Islet of Langerhans (tissue), 1 donor: Measurements from ENCODE around the gene TSSK6.

Source experiments
- FAIRE-seq: peaks from one replicate; lab custom pipeline; 2011; peaks lifted over from hg19 to GRCh38; lab: Jason Lieb, UNC

Gene TSSK6

GRCh38 chr19:19530889-19531288, 15.5 kb upstream of the TSSK6 start:
- FAIRE-seq: no peak

- FAIRE-seq: no peak
These were observed 15.1 kb upstream of the TSSK6 start for GRCh38 chr19:19530423-19530804.

GRCh38 chr19:19529783-19530422, 14.6 kb upstream of the TSSK6 start:
- no peak for FAIRE-seq

GRCh38 chr19:19528721-19529490, 13.6 kb upstream of the TSSK6 start, which contains the start of gene YJEFN3:
TSS of gene YJEFN3 (plus strand) at chr19:19528911. CDS start at chr19:19528933, 22 bp downstream.
- no peak for FAIRE-seq

- FAIRE-seq: no peak
These were observed 12.6 kb upstream of the TSSK6 start for GRCh38 chr19:19527674-19528625.

- FAIRE-seq: no peak
These were observed 12.0 kb upstream of the TSSK6 start for GRCh38 chr19:19527371-19527656.

- FAIRE-seq: no peak
These were observed 11.4 kb upstream of the TSSK6 start for GRCh38 chr19:19526581-19527370.

GRCh38 chr19:19525611-19526380, 10.4 kb upstream of the TSSK6 start:
- no peak for FAIRE-seq

- no peak for FAIRE-seq
These were observed 8.7 kb upstream of the TSSK6 start for GRCh38 chr19:19524053-19524452.

GRCh38 chr19:19523177-19523576, 7.8 kb upstream of the TSSK6 start:
- FAIRE-seq: no peak

GRCh38 chr19:19520989-19521388, 5.6 kb upstream of the TSSK6 start:
- no peak for FAIRE-seq

- no peak for FAIRE-seq
These were observed 1.9 kb upstream of the TSSK6 start for GRCh38 chr19:19517235-19517619.

GRCh38 chr19:19515642-19516519, 533 bp upstream of the TSSK6 start, which contains the start of gene NDUFA13:
TSS of gene NDUFA13 (plus strand) at chr19:19516225. CDS start at chr19:19516239, 14 bp downstream.
- peak; percentile 36 for FAIRE-seq

- FAIRE-seq: no peak
These were observed 1.1 kb downstream of the TSSK6 start for GRCh38 chr19:19514215-19514657.

- FAIRE-seq: no peak
These were observed 1.7 kb downstream of the TSSK6 start for GRCh38 chr19:19513682-19514081.

- no peak for FAIRE-seq
These were observed 4.9 kb downstream of the TSSK6 start for GRCh38 chr19:19510432-19510831.

- no peak for FAIRE-seq
These were observed 7.1 kb downstream of the TSSK6 start for GRCh38 chr19:19508217-19508616.

- FAIRE-seq: no peak
These were observed 8.0 kb downstream of the TSSK6 start for GRCh38 chr19:19507354-19507753.

- no peak for FAIRE-seq
These were observed 8.8 kb downstream of the TSSK6 start for GRCh38 chr19:19506592-19506991.

- FAIRE-seq: no peak
These were observed 9.6 kb downstream of the TSSK6 start for GRCh38 chr19:19505669-19506326.
